ENCODE measurements around the gene PEX14. TPM values are rescaled to one million over a fixed set of nuclear protein-coding genes. Genes with fewer than 3 reads are reported as not detected.

The PEX14 gene
- total RNA-seq, 4 donors from 2014 or later: 8.1 to 17.8 (median 15.8) TPM

- DNase-seq (no peak), ATAC-seq (no peak)
- in situ Hi-C loops (cut with MboI; ENCODE audit: low sequenced_read_pairs in 4 of 4) (no loop called here), intact Hi-C loops (cut with DNase I; ENCODE audit: low total_unique reads) (no loop called here)
- Histone ChIP-seq H3K4me1 (no peaks in the 10 kb centered on the region), H3K9me3 (no peaks in the 10 kb centered on the region), H3K36me3 (no peaks in the 10 kb centered on the region), H3K27ac (no peak overlapping the region), H3K4me3 (no peak overlapping the region), H3K27me3 (no peaks in the 10 kb centered on the region)
- TF ChIP-seq CTCF (IDR thresholded peaks at IDR 0.05 in 4 of 5, conservative IDR thresholded peaks at IDR 0.05 in 1 of 5): no peak
Observed at GRCh38 chr1:10602936-10603335, 128.2 kb downstream of the PEX14 start.

GRCh38 chr1:10604966-10605365 lies 130.2 kb downstream of the PEX14 start:
- no peaks in the 10 kb centered on the region for H3K27me3 ChIP-seq
- intact Hi-C loops (cut with DNase I; ENCODE audit: low total_unique reads) (no loop called here), in situ Hi-C loops (cut with MboI; ENCODE audit: low sequenced_read_pairs in 4 of 4) (no loop called here)
- H3K36me3 ChIP-seq: no peaks in the 10 kb centered on the region
- ATAC-seq (no peak), DNase-seq (no peak)
- H3K27ac ChIP-seq: no peak overlapping the region
- TF ChIP-seq CTCF (IDR thresholded peaks at IDR 0.05 in 4 of 5, conservative IDR thresholded peaks at IDR 0.05 in 1 of 5) (no peak), POLR2A (IDR thresholded peaks at IDR 0.05) (no peak)
- no peak overlapping the region for H3K4me3 ChIP-seq
- H3K4me1 ChIP-seq: no peaks in the 10 kb centered on the region
- H3K9me3 ChIP-seq: no peaks in the 10 kb centered on the region

- no peaks in the 10 kb centered on the region for H3K27me3 ChIP-seq
- ATAC-seq (no peak), DNase-seq (no peak)
- no peak for TF ChIP-seq CTCF (IDR thresholded peaks at IDR 0.05 in 4 of 5, conservative IDR thresholded peaks at IDR 0.05 in 1 of 5)
- no peak for TF ChIP-seq POLR2A (IDR thresholded peaks at IDR 0.05)
- intact Hi-C loops (cut with DNase I; ENCODE audit: low total_unique reads) (no loop called here), in situ Hi-C loops (cut with MboI; ENCODE audit: low sequenced_read_pairs in 4 of 4) (no loop called here)
- no peaks in the 10 kb centered on the region for H3K36me3 ChIP-seq
- H3K27ac ChIP-seq: no peak overlapping the region
- peaks cover 0 to 5% of the 10 kb centered on the region in 2 donors for H3K4me1 ChIP-seq
- no peaks in the 10 kb centered on the region for H3K9me3 ChIP-seq
- H3K4me3 ChIP-seq: no peak overlapping the region
Observed at GRCh38 chr1:10606064-10606463, 131.3 kb downstream of the PEX14 start.

GRCh38 chr1:10607228-10607627 lies 132.5 kb downstream of the PEX14 start:
- Histone ChIP-seq H3K4me1 (peaks cover 0 to 16% of the 10 kb centered on the region in 2 donors), H3K36me3 (no peaks in the 10 kb centered on the region), H3K27ac (no peak overlapping the region), H3K27me3 (no peaks in the 10 kb centered on the region), H3K9me3 (no peaks in the 10 kb centered on the region), H3K4me3 (no peak overlapping the region)
- ATAC-seq (no peak), DNase-seq (no peak)
- TF ChIP-seq CTCF (IDR thresholded peaks at IDR 0.05 in 4 of 5, conservative IDR thresholded peaks at IDR 0.05 in 1 of 5): no peak
- TF ChIP-seq POLR2A (IDR thresholded peaks at IDR 0.05): no peak
- in situ Hi-C loops (cut with MboI; ENCODE audit: low sequenced_read_pairs in 4 of 4) (no loop called here), intact Hi-C loops (cut with DNase I; ENCODE audit: low total_unique reads) (no loop called here)

- TF ChIP-seq CTCF (IDR thresholded peaks at IDR 0.05 in 4 of 5, conservative IDR thresholded peaks at IDR 0.05 in 1 of 5) (no peak), POLR2A (IDR thresholded peaks at IDR 0.05) (no peak)
- H3K27ac ChIP-seq: no peak overlapping the region
- H3K9me3 ChIP-seq: no peaks in the 10 kb centered on the region
- intact Hi-C loops (cut with DNase I; ENCODE audit: low total_unique reads) (no loop called here), in situ Hi-C loops (cut with MboI; ENCODE audit: low sequenced_read_pairs in 4 of 4) (no loop called here)
- H3K4me1 ChIP-seq: peaks cover 5 to 22% of the 10 kb centered on the region in 2 donors
- no peak for DNase-seq
- no peaks in the 10 kb centered on the region for H3K27me3 ChIP-seq
- no peaks in the 10 kb centered on the region for H3K36me3 ChIP-seq
- ATAC-seq: no peak
- no peak overlapping the region for H3K4me3 ChIP-seq
Observed at GRCh38 chr1:10608690-10609089, 133.9 kb downstream of the PEX14 start.
